HG02852 (cell line): ENCODE data around the gene RNF39.

Experiments
- ATAC-seq: cut with Tn5 transposase; IDR thresholded peaks from one replicate; pipeline ENCODE4 v1.9.1; 2021; ENCODE audit warnings: mild to moderate bottlenecking, moderate library complexity; ENCODE audit not compliant: unreplicated experiment

Gene RNF39

GRCh38 chr6:30097902-30098768, 22.6 kb upstream of the RNF39 start:
- ATAC-seq: no peak

- no peak for ATAC-seq
These were observed 21.3 kb upstream of the RNF39 start for GRCh38 chr6:30096829-30097228.

- no peak for ATAC-seq
These were observed 18.5 kb upstream of the RNF39 start for GRCh38 chr6:30093951-30094661.

- no peak for ATAC-seq
These were observed 17.4 kb upstream of the RNF39 start for GRCh38 chr6:30092852-30093543.

GRCh38 chr6:30091577-30092381, 16.2 kb upstream of the RNF39 start:
- no peak for ATAC-seq

- no peak for ATAC-seq
These were observed 12.3 kb upstream of the RNF39 start for GRCh38 chr6:30087876-30088275.

GRCh38 chr6:30077218-30077617, 1.6 kb upstream of the RNF39 start:
- ATAC-seq: no peak

- ATAC-seq: no peak
These were observed 492 bp upstream of the RNF39 start for GRCh38 chr6:30075790-30076732.

GRCh38 chr6:30074331-30075093, 1.1 kb downstream of the RNF39 start:
- no peak for ATAC-seq

- no peak for ATAC-seq
These were observed 1.9 kb downstream of the RNF39 start for GRCh38 chr6:30073489-30074235.

GRCh38 chr6:30071858-30072257, 3.7 kb downstream of the RNF39 start:
- ATAC-seq: no peak

GRCh38 chr6:30071081-30071818, 4.3 kb downstream of the RNF39 start:
- ATAC-seq: no peak

- no peak for ATAC-seq
These were observed 8.0 kb downstream of the RNF39 start for GRCh38 chr6:30067460-30068139.

GRCh38 chr6:30066577-30067459, 8.8 kb downstream of the RNF39 start, which contains the start of gene PPP1R11:
TSS of gene PPP1R11 (plus strand) at chr6:30067198. CDS start at chr6:30067411, 213 bp downstream.
- ATAC-seq: peak; percentile 94

- no peak for ATAC-seq
These were observed 9.5 kb downstream of the RNF39 start for GRCh38 chr6:30066082-30066481.

- ATAC-seq: no peak
These were observed 12.3 kb downstream of the RNF39 start for GRCh38 chr6:30063315-30063714.
